Measurements from ENCODE around the gene ZNF593. TPM values are rescaled to one million over a fixed set of nuclear protein-coding genes. Genes with fewer than 3 reads are reported as not detected.

Gene ZNF593
- total and polyA plus RNA-seq, 9 of the 15 experiments (the other 6 are each of a cell fraction or from before 2014, with no cell fraction given) = 9.8 to 334 (median 48.2) TPM

DNA sequence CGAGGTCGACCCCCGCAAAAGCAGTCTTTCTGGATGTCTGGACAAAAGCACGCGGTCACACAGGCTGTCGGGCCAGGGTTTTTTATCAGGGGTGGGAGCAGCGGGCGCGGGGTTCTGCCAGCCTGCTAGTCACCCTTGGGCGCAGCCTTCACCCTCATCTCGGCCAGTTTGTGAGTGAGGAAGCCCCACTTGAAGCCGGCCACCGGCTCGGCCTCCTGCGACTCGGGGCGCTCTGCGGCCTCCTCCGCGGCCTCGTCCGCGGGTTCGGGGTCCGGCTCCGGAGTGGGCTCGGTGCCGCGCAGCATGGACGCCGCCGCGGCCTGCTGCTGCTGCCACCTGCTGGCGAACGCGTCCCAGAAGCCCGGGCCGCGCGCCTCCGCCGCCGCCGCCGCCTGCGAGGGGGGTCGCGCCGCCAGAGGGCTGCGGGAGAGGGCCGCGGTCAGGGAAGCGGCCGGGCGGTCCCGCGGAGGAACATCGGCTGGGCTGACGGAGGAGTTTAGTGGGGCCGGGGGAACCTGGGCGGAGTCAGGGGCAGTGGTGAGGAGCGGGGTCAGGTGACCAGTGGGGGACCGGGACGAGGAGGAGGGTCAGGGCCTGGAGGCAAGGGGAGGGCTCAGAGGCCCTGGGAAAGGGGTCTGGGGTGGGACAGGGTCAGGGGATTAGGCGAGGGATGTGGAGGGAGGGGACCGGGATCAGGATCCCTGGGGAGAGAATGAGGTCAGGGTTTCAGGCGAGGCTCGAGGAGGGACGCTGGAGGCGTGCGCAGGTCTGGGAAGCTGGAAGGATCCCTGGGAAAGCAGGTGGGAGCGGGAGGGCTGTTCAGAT lies 5.5 kb upstream of the ZNF593 start (continued):
- TF ChIP-seq, protein P1, sequence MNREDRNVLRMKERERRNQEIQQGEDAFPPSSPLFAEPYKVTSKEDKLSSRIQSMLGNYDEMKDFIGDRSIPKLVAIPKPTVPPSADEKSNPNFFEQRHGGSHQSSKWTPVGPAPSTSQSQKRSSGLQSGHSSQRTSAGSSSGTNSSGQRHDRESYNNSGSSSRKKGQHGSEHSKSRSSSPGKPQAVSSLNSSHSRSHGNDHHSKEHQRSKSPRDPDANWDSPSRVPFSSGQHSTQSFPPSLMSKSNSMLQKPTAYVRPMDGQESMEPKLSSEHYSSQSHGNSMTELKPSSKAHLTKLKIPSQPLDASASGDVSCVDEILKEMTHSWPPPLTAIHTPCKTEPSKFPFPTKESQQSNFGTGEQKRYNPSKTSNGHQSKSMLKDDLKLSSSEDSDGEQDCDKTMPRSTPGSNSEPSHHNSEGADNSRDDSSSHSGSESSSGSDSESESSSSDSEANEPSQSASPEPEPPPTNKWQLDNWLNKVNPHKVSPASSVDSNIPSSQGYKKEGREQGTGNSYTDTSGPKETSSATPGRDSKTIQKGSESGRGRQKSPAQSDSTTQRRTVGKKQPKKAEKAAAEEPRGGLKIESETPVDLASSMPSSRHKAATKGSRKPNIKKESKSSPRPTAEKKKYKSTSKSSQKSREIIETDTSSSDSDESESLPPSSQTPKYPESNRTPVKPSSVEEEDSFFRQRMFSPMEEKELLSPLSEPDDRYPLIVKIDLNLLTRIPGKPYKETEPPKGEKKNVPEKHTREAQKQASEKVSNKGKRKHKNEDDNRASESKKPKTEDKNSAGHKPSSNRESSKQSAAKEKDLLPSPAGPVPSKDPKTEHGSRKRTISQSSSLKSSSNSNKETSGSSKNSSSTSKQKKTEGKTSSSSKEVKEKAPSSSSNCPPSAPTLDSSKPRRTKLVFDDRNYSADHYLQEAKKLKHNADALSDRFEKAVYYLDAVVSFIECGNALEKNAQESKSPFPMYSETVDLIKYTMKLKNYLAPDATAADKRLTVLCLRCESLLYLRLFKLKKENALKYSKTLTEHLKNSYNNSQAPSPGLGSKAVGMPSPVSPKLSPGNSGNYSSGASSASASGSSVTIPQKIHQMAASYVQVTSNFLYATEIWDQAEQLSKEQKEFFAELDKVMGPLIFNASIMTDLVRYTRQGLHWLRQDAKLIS (CRISPR knock-in tag; IDR thresholded peaks at IDR 0.05) = 0 out of 2 replicates have a peak, but pooled peaks have one; percentile 66
- no peak for TF ChIP-seq NFYB (IDR thresholded peaks at IDR 0.05; ENCODE audit: extremely low read depth, insufficient read length)
- TF ChIP-seq, protein P2, sequence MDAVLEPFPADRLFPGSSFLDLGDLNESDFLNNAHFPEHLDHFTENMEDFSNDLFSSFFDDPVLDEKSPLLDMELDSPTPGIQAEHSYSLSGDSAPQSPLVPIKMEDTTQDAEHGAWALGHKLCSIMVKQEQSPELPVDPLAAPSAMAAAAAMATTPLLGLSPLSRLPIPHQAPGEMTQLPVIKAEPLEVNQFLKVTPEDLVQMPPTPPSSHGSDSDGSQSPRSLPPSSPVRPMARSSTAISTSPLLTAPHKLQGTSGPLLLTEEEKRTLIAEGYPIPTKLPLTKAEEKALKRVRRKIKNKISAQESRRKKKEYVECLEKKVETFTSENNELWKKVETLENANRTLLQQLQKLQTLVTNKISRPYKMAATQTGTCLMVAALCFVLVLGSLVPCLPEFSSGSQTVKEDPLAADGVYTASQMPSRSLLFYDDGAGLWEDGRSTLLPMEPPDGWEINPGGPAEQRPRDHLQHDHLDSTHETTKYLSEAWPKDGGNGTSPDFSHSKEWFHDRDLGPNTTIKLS (IDR thresholded peaks at IDR 0.05; ENCODE audit: borderline replicate concordance, low read depth) = 0 out of 2 replicates have a peak, but pooled peaks have one; percentile 35
- 0 out of 2 replicates have a peak, but pooled peaks have one; percentile 51 for TF ChIP-seq ZNF589 (CRISPR knock-in tag; IDR thresholded peaks at IDR 0.05; ENCODE audit: low read depth)
- peak; percentile 84 for TF ChIP-seq FIP1L1 (IDR thresholded peaks at IDR 0.05; ENCODE audit: low read depth, low read length, poor library complexity, severe bottlenecking)
- TF ChIP-seq, protein P3, sequence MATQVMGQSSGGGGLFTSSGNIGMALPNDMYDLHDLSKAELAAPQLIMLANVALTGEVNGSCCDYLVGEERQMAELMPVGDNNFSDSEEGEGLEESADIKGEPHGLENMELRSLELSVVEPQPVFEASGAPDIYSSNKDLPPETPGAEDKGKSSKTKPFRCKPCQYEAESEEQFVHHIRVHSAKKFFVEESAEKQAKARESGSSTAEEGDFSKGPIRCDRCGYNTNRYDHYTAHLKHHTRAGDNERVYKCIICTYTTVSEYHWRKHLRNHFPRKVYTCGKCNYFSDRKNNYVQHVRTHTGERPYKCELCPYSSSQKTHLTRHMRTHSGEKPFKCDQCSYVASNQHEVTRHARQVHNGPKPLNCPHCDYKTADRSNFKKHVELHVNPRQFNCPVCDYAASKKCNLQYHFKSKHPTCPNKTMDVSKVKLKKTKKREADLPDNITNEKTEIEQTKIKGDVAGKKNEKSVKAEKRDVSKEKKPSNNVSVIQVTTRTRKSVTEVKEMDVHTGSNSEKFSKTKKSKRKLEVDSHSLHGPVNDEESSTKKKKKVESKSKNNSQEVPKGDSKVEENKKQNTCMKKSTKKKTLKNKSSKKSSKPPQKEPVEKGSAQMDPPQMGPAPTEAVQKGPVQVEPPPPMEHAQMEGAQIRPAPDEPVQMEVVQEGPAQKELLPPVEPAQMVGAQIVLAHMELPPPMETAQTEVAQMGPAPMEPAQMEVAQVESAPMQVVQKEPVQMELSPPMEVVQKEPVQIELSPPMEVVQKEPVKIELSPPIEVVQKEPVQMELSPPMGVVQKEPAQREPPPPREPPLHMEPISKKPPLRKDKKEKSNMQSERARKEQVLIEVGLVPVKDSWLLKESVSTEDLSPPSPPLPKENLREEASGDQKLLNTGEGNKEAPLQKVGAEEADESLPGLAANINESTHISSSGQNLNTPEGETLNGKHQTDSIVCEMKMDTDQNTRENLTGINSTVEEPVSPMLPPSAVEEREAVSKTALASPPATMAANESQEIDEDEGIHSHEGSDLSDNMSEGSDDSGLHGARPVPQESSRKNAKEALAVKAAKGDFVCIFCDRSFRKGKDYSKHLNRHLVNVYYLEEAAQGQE (IDR thresholded peaks at IDR 0.05; ENCODE audit: borderline replicate concordance) = peak; percentile 64
- TF ChIP-seq, protein P3 (CRISPR knock-in tag; IDR thresholded peaks at IDR 0.05; ENCODE audit: low read depth) = no peak
- TF ChIP-seq ADNP (tag; IDR thresholded peaks at IDR 0.05) = peak; percentile 76
- no peak for TF ChIP-seq PHF20 (IDR thresholded peaks at IDR 0.05; ENCODE audit: partially characterized antibody)
- TF ChIP-seq, protein P4, sequence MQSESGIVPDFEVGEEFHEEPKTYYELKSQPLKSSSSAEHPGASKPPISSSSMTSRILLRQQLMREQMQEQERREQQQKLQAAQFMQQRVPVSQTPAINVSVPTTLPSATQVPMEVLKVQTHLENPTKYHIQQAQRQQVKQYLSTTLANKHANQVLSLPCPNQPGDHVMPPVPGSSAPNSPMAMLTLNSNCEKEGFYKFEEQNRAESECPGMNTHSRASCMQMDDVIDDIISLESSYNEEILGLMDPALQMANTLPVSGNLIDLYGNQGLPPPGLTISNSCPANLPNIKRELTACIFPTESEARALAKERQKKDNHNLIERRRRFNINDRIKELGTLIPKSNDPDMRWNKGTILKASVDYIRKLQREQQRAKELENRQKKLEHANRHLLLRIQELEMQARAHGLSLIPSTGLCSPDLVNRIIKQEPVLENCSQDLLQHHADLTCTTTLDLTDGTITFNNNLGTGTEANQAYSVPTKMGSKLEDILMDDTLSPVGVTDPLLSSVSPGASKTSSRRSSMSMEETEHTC (IDR thresholded peaks at IDR 0.05) = no peak
- TF ChIP-seq PHF21A (IDR thresholded peaks at IDR 0.05; ENCODE audit: borderline replicate concordance, low read depth) = 0 out of 2 replicates have a peak, but pooled peaks have one; percentile 25
